Esophagus squamous epithelium (tissue), 4 donors: ENCODE data around the gene PPM1L.

Experiments used
- CTCF ChIP-seq, 6 experiments: fragments of 450-650 bp in 4 of 6; fragments of 200-600 bp in 2 of 6; sonication (generic) in 2 of 6; IDR thresholded peaks; one replicate each; pipeline ENCODE4 v1.5.1; 2016 to 2019; ENCODE audit warnings: antibody characterized with exemption in 6 of 6, mild to moderate bottlenecking in 4 of 6, moderate library complexity in 4 of 6
- POLR2A ChIP-seq, 4 donors: fragments of 450-650 bp; IDR thresholded peaks; one replicate each; pipeline ENCODE4 v1.6.1; 2017; ENCODE audit warnings: antibody characterized with exemption in 4 of 4, mild to moderate bottlenecking in 4 of 4, moderate library complexity in 3 of 4

- TF ChIP-seq CTCF (IDR thresholded peaks at IDR 0.05) (no peak), POLR2A (IDR thresholded peaks at IDR 0.05) (no peak)
Measured at GRCh38 chr3:160801386-160802118, 45.5 kb downstream of the PPM1L start.
